K562 (cell line): Measurements from ENCODE around the gene PRKAG1. TPM values are rescaled to one million over a fixed set of nuclear protein-coding genes. Genes with fewer than 3 reads are reported as not detected.

Experiments used
- BRD9 ChIP-seq: fragments of 450-650 bp; IDR thresholded peaks from 2 replicates; pipeline ENCODE4 v1.6.1; 2018; ENCODE audit warnings: low read depth; ENCODE audit not compliant: partially characterized antibody
- E4F1 ChIP-seq: fragments of 250-450 bp; sonication (Bioruptor Pico); IDR thresholded peaks from 2 replicates; pipeline ENCODE4 v1.5.0; 2021; ENCODE audit warnings: mild to moderate bottlenecking, borderline replicate concordance
- HOXB6 ChIP-seq: fragments of 250-450 bp; sonication (Bioruptor Pico); IDR thresholded peaks from 2 replicates; pipeline ENCODE4 v1.5.1; 2022; ENCODE audit warnings: mild to moderate bottlenecking, borderline replicate concordance
- MIER1 ChIP-seq: fragments of 450-650 bp; IDR thresholded peaks from 2 replicates; pipeline ENCODE4 v1.6.1; 2016; ENCODE audit warnings: antibody characterized with exemption, mild to moderate bottlenecking, low read depth
- NCOA2 ChIP-seq, 2 experiments: fragments of 450-650 bp; IDR thresholded peaks; 2 replicates each; pipeline ENCODE4 v1.6.1; 2018; ENCODE audit warnings: mild to moderate bottlenecking in 2 of 2, moderate library complexity in 1 of 2; ENCODE audit not compliant: partially characterized antibody in 2 of 2
- NRF1 ChIP-seq, 2 experiments: fragments of 450-650 bp; IDR thresholded peaks in 1 of 2; conservative IDR thresholded peaks in 1 of 2; 2 replicates each; pipeline ENCODE4 v1.6.1; 2014; ENCODE audit warnings: mild to moderate bottlenecking in 2 of 2
- SMAD4 ChIP-seq: fragments of 250-450 bp; sonication (Bioruptor Pico); conservative IDR thresholded peaks from 2 replicates; pipeline ENCODE4 v1.8.0; 2021; ENCODE audit warnings: inconsistent platforms, mild to moderate bottlenecking, moderate library complexity
- TARDBP ChIP-seq: fragments of 450-650 bp; IDR thresholded peaks from 2 replicates; pipeline ENCODE4 v1.6.1; 2016
- TEAD4 ChIP-seq, 2 experiments: sonication (generic) in 1 of 2; formaldehyde crosslinking in 1 of 2; IDR thresholded peaks; 2 replicates each; pipeline versions ENCODE4 v1.6.1 to v1.8.0; 2012 to 2022; ENCODE audit warnings: borderline replicate concordance in 1 of 2, inconsistent platforms in 1 of 2, low read length in 1 of 2, mild to moderate bottlenecking in 1 of 2, missing genetic modification reagents in 1 of 2
- TGIF2 ChIP-seq: sonication (generic); formaldehyde crosslinking; IDR thresholded peaks from 2 replicates; pipeline ENCODE4 v1.8.1; 2022; ENCODE audit warnings: mild to moderate bottlenecking, missing genetic modification reagents, moderate library complexity
- YY1 ChIP-seq, 3 experiments: IDR thresholded peaks; 2 replicates each; pipeline ENCODE4 v1.6.1; 2011; ENCODE audit warnings: low read length in 2 of 3, mild to moderate bottlenecking in 2 of 3, moderate library complexity in 2 of 3, borderline replicate concordance in 1 of 3, control low read depth in 1 of 3, low read depth in 1 of 3; ENCODE audit not compliant: insufficient read depth in 3 of 3, insufficient replicate concordance in 2 of 3, control insufficient read depth in 1 of 3, insufficient read length in 1 of 3; ENCODE audit errors: extremely low read depth in 1 of 3
- ZNF316 ChIP-seq: fragments of 450-650 bp; IDR thresholded peaks from 2 replicates; pipeline ENCODE4 v1.6.1; 2016
- ZNF507 ChIP-seq: conservative IDR thresholded peaks from 2 replicates; pipeline ENCODE4 v1.6.1; 2017; ENCODE audit warnings: missing genetic modification characterization, missing compliant biosample characterization
- ZNF592 ChIP-seq: fragments of 450-650 bp; IDR thresholded peaks from 2 replicates; pipeline ENCODE4 v1.6.1; 2017; ENCODE audit warnings: antibody characterized with exemption, mild to moderate bottlenecking
- polyA plus RNA-seq, 8 experiments: library from polyadenylated mRNA; depleted of rRNA in 4 of 8; stranded (reverse) in 5 of 8; unstranded in 3 of 8; fragments of >200 nt; fragmentation: Nextera tagmentation in 2 of 8; fragmentation: Illumina TruSeq in 1 of 8; extraction: Ambion mirVana in 2 of 8; extraction: Trizol in 1 of 8; gene quantifications; 2 replicates each; pipeline versions ENCODE4 v1.2.1 to v1.2.3, GENCODE V29; 2011 to 2014; ENCODE audit warnings: inconsistent platforms in 1 of 8, missing spikeins in 1 of 8
- total RNA-seq, 7 experiments: library from RNA; depleted of rRNA in 6 of 7; stranded (reverse); fragments of >200 nt in 6 of 7; fragmentation: Illumina TruSeq in 2 of 7; extraction: Trizol in 2 of 7; gene quantifications; 2 replicates each; pipeline versions ENCODE4 v1.2.1 to v1.2.3, GENCODE V29; 2011 to 2021; ENCODE audit warnings: low replicate concordance in 1 of 7

Gene PRKAG1
- total and polyA plus RNA-seq, 9 of the 15 experiments (the other 6 are each of a cell fraction or from before 2014, with no cell fraction given) = 51.1 to 126 (median 79.1) TPM

- no peak for TF ChIP-seq E4F1 (CRISPR knock-in tag)
- TF ChIP-seq NCOA2 (IDR thresholded peaks at IDR 0.05; ENCODE audit: partially characterized antibody in 2 of 2) = no peak
- no peak for TF ChIP-seq TARDBP
- TF ChIP-seq MIER1 = no peak
- no peak for TF ChIP-seq TEAD4 (IDR thresholded peaks at IDR 0.05; ENCODE audit: low read length)
- no peak for TF ChIP-seq TEAD4 (CRISPR knock-in tag; IDR thresholded peaks at IDR 0.05; ENCODE audit: borderline replicate concordance)
- no peak for TF ChIP-seq TGIF2 (CRISPR knock-in tag)
- no peak for TF ChIP-seq HOXB6 (CRISPR knock-in tag)
- peak in 1 of 3 experiments; percentile 43 for TF ChIP-seq YY1 (IDR thresholded peaks at IDR 0.05; ENCODE audit: borderline replicate concordance in 1 of 3, control insufficient read depth in 1 of 3, extremely low read depth in 1 of 3, insufficient read depth in 3 of 3, insufficient read length in 1 of 3, insufficient replicate concordance in 2 of 3, low read depth in 1 of 3, low read length in 2 of 3)
- no peak for TF ChIP-seq ZNF507
- 0 out of 2 replicates have a peak, but pooled peaks have one; percentile 35 for TF ChIP-seq ZNF592
- TF ChIP-seq SMAD4 (CRISPR knock-in tag) = no peak
- TF ChIP-seq BRD9 = no peak
- no peak for TF ChIP-seq NRF1 (conservative IDR thresholded peaks at IDR 0.05 in 1 of 2, IDR thresholded peaks at IDR 0.05 in 1 of 2)
- no peak for TF ChIP-seq ZNF316
Observed at GRCh38 chr12:49017891-49018260, 700 bp downstream of the PRKAG1 start (continued).
